Astrocyte (in vitro differentiated cells and primary cell): Measurements from ENCODE around the gene P2RY6. TPM values are rescaled to one million over a fixed set of nuclear protein-coding genes. Genes with fewer than 3 reads are reported as not detected.

Experiments
- DNase-seq: peaks from one replicate; pipeline ENCODE4 v3.0.0-alpha.2; 2010; ENCODE audit warnings: low read depth
- FAIRE-seq: peaks from 2 replicates; lab custom pipeline; 2011; peaks lifted over from hg19 to GRCh38; lab: Jason Lieb, UNC
- H2AFZ ChIP-seq: 2 replicates; pipeline ENCODE4 v1.6.0; 2012; ENCODE audit warnings: low read depth, low read length, inconsistent platforms
- H3K27ac ChIP-seq: 2 replicates; pipeline ENCODE4 v1.5.1; 2011; ENCODE audit warnings: low read depth, low read length, inconsistent platforms
- H3K27me3 ChIP-seq: 2 replicates; pipeline ENCODE4 v1.6.0; 2011; ENCODE audit warnings: low read length, inconsistent platforms; ENCODE audit not compliant: insufficient read depth
- H3K36me3 ChIP-seq: 2 replicates; pipeline ENCODE4 v1.5.1; 2011; ENCODE audit warnings: low read length, inconsistent platforms; ENCODE audit not compliant: insufficient read depth
- H3K4me1 ChIP-seq: 2 replicates; pipeline ENCODE4 v1.5.1; 2011; ENCODE audit warnings: low read length, inconsistent platforms; ENCODE audit not compliant: insufficient read depth
- H3K4me2 ChIP-seq: 2 replicates; pipeline ENCODE4 v1.6.0; 2012; ENCODE audit warnings: low read length, inconsistent platforms
- H3K4me3 ChIP-seq: 2 replicates; pipeline ENCODE4 v1.5.1; 2011; ENCODE audit warnings: low read depth, mild to moderate bottlenecking, low read length, inconsistent platforms; ENCODE audit not compliant: insufficient read depth
- H3K79me2 ChIP-seq: 2 replicates; pipeline ENCODE4 v1.6.0; 2012; ENCODE audit warnings: mild to moderate bottlenecking, low read length, inconsistent platforms; ENCODE audit not compliant: insufficient read depth
- H3K9ac ChIP-seq: 2 replicates; pipeline ENCODE4 v1.6.0; 2012; ENCODE audit warnings: mild to moderate bottlenecking, low read length, inconsistent platforms
- H3K9me3 ChIP-seq: 2 replicates; pipeline ENCODE4 v1.5.1; 2012; ENCODE audit warnings: low read depth, mild to moderate bottlenecking, low read length, inconsistent platforms; ENCODE audit not compliant: insufficient read depth
- H4K20me1 ChIP-seq: 2 replicates; pipeline ENCODE4 v1.6.0; 2012; ENCODE audit warnings: low read length, inconsistent platforms; ENCODE audit not compliant: insufficient read depth
- H3K27ac Mint-ChIP-seq: one replicate; pipeline ENCODE4 v1.8.0; 2021; ENCODE audit warnings: mild to moderate bottlenecking, mixed read lengths; ENCODE audit not compliant: unreplicated experiment
- H3K27me3 Mint-ChIP-seq: one replicate; pipeline ENCODE4 v1.8.0; 2021; ENCODE audit warnings: low read depth, mixed read lengths; ENCODE audit not compliant: unreplicated experiment
- H3K36me3 Mint-ChIP-seq: one replicate; pipeline ENCODE4 v1.8.0; 2021; ENCODE audit warnings: low read depth, mixed read lengths; ENCODE audit not compliant: unreplicated experiment
- H3K4me1 Mint-ChIP-seq: one replicate; pipeline ENCODE4 v1.8.0; 2021; ENCODE audit warnings: low read depth, mixed read lengths; ENCODE audit not compliant: unreplicated experiment
- H3K4me3 Mint-ChIP-seq: one replicate; pipeline ENCODE4 v1.8.0; 2021; ENCODE audit warnings: mild to moderate bottlenecking, moderate library complexity, mixed read lengths; ENCODE audit not compliant: unreplicated experiment
- H3K9me3 Mint-ChIP-seq: one replicate; pipeline ENCODE4 v1.8.0; 2021; ENCODE audit warnings: mild to moderate bottlenecking, mixed read lengths; ENCODE audit not compliant: unreplicated experiment
- EZH2 ChIP-seq: IDR thresholded peaks from 2 replicates; pipeline ENCODE4 v1.6.1; 2012; ENCODE audit warnings: mild to moderate bottlenecking, low read length, inconsistent platforms; ENCODE audit not compliant: insufficient read depth
- total RNA-seq: library from RNA; stranded (reverse); gene quantifications from 2 replicates; pipeline ENCODE4 v1.2.1, GENCODE V29; 2021
- TF ChIP-seq, protein P1 (sequence below): IDR thresholded peaks from 2 replicates; pipeline ENCODE4 v1.5.1; 2011; ENCODE audit warnings: low read depth, mild to moderate bottlenecking, inconsistent platforms, low read length, moderate library complexity; ENCODE audit not compliant: insufficient read depth

Gene P2RY6
- total RNA-seq, 1 donor from 2014 or later: 0.75 TPM

GRCh38 chr11:73280626-73281025, 8.5 kb downstream of the P2RY6 start:
- no peaks in the 10 kb centered on the region for H3K27me3 ChIP-seq
- H3K27ac ChIP-seq: no peak overlapping the region
- H3K9ac ChIP-seq: no peak overlapping the region
- DNase-seq: no peak
- H3K4me3 Mint-ChIP-seq: no peak overlapping the region
- H3K4me1 ChIP-seq: no peaks in the 10 kb centered on the region
- no peaks in the 10 kb centered on the region for H4K20me1 ChIP-seq
- no peak overlapping the region for H3K4me3 ChIP-seq
- H3K4me1 Mint-ChIP-seq: peaks cover 6% of the 10 kb centered on the region
- no peak for FAIRE-seq
- no peaks in the 10 kb centered on the region for H3K79me2 ChIP-seq
- H3K36me3 Mint-ChIP-seq: peaks cover 2% of the 10 kb centered on the region
- no peaks in the 10 kb centered on the region for H3K9me3 Mint-ChIP-seq
- no peaks in the 10 kb centered on the region for H3K9me3 ChIP-seq
- H3K27me3 Mint-ChIP-seq: peaks cover 40% of the 10 kb centered on the region
- H3K27ac Mint-ChIP-seq: no peak overlapping the region
- no peak overlapping the region for H3K4me2 ChIP-seq
- TF ChIP-seq, protein P1, sequence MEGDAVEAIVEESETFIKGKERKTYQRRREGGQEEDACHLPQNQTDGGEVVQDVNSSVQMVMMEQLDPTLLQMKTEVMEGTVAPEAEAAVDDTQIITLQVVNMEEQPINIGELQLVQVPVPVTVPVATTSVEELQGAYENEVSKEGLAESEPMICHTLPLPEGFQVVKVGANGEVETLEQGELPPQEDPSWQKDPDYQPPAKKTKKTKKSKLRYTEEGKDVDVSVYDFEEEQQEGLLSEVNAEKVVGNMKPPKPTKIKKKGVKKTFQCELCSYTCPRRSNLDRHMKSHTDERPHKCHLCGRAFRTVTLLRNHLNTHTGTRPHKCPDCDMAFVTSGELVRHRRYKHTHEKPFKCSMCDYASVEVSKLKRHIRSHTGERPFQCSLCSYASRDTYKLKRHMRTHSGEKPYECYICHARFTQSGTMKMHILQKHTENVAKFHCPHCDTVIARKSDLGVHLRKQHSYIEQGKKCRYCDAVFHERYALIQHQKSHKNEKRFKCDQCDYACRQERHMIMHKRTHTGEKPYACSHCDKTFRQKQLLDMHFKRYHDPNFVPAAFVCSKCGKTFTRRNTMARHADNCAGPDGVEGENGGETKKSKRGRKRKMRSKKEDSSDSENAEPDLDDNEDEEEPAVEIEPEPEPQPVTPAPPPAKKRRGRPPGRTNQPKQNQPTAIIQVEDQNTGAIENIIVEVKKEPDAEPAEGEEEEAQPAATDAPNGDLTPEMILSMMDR: no peak
- TF ChIP-seq EZH2: no peak
- H2AFZ ChIP-seq: no peak overlapping the region
- no peaks in the 10 kb centered on the region for H3K36me3 ChIP-seq

DNA sequence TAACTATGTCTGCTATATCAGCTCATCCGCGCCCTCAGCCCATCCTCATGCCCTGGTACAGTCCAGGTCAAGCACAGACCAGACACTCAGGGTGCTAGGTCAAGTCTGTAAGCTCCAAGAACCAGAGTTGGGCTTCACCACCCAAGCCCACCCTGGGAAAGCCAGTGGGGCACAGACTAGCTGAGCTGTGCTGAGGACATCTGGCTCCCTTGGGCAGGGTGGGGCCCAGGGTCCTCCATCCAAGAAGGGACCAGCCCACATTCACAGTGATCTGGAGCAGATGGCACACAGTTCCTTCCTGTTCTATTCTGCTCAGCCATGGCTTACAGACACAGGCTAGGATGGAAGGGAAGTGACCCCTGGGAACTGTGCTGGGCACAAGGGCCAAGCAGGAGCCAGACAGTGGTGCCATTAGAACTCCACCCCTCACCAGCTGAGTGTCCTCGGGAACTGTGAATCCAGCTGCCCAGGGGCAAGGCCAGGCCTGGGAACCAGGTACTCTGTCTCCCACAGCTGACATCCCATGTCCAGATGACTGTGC, 9.1 kb downstream of the P2RY6 start:
- H3K27me3 Mint-ChIP-seq: peaks cover 44% of the 10 kb centered on the region
- Histone ChIP-seq H3K79me2 (no peaks in the 10 kb centered on the region), H3K9ac (no peak overlapping the region), H3K27me3 (no peaks in the 10 kb centered on the region), H3K4me1 (no peaks in the 10 kb centered on the region), H4K20me1 (no peaks in the 10 kb centered on the region), H3K4me2 (no peak overlapping the region), H3K4me3 (no peak overlapping the region), H3K27ac (no peak overlapping the region), H3K36me3 (no peaks in the 10 kb centered on the region), H2AFZ (no peak overlapping the region), H3K9me3 (no peaks in the 10 kb centered on the region)
- H3K36me3 Mint-ChIP-seq: peaks cover 2% of the 10 kb centered on the region
- no peak for TF ChIP-seq EZH2
- TF ChIP-seq, protein P1: no peak
- no peak for DNase-seq
- H3K4me1 Mint-ChIP-seq: peaks cover 6% of the 10 kb centered on the region
- H3K9me3 Mint-ChIP-seq: no peaks in the 10 kb centered on the region
- no peak overlapping the region for H3K4me3 Mint-ChIP-seq
- FAIRE-seq: no peak
- no peak overlapping the region for H3K27ac Mint-ChIP-seq

DNA sequence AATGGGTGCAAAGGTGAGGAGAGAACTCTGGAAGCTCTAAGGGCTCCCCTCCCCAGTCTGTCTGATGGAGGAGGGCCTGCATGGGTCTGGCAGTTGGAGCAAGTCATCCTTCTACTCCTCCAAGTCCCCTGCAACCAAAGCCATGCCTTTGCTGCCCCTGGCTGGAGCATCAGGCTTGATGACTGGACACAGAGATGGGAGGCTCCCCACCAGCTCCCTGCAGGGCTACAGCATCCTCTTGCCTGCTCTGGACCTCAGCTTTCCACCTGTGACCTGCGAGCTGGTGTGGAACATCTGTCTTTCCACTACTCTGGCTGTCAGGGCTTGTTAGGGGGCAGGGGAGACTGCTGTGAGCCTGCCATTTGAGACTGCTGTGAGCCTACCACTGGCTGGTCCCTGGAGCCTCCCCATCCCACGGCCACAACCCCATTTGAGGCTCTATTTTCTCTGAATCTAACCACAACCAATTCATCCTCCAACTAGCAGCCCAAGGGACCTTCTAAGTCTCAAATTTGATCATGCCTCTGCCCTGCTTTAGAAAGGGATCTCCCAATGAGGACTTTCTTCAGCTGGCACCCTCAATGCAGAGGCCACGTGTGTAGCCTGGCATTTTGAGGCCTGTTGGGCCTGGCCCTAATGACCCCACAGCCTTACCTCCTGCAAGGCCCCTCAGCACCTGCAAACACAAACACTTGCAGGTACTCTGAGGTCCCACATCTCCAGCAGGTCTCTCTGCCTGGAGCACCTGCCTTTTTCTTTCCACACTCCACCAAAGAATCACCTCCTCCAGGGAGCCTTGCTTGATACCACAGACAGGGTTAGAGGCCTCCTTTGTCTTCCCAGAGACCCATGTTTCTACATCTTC, 9.9 kb downstream of the P2RY6 start:
- Histone ChIP-seq H3K27me3 (no peaks in the 10 kb centered on the region), H3K4me1 (no peaks in the 10 kb centered on the region), H4K20me1 (no peaks in the 10 kb centered on the region), H3K9me3 (no peaks in the 10 kb centered on the region), H3K36me3 (no peaks in the 10 kb centered on the region), H3K4me2 (no peak overlapping the region), H3K79me2 (no peaks in the 10 kb centered on the region), H3K9ac (no peak overlapping the region), H2AFZ (no peak overlapping the region), H3K27ac (no peak overlapping the region), H3K4me3 (no peak overlapping the region)
- peaks cover 44% of the 10 kb centered on the region for H3K27me3 Mint-ChIP-seq
- H3K4me3 Mint-ChIP-seq: no peak overlapping the region
- no peak for DNase-seq
- FAIRE-seq: no peak
- no peaks in the 10 kb centered on the region for H3K9me3 Mint-ChIP-seq
- no peak overlapping the region for H3K27ac Mint-ChIP-seq
- peaks cover 6% of the 10 kb centered on the region for H3K4me1 Mint-ChIP-seq
- peaks cover 2% of the 10 kb centered on the region for H3K36me3 Mint-ChIP-seq
- TF ChIP-seq EZH2: no peak
- TF ChIP-seq, protein P1: no peak
